Stimulated activated CD4-positive, alpha-beta T cell treated with anti-CD3 and anti-CD28 coated beads, TNF-alpha, amount 100 ng/mL, for 1 hour (primary cell): Measurements from ENCODE around the gene NCAM1.
"Not testable (repeated sequence)": the region's sequence is repeated elsewhere in the genome, so short reads cannot be mapped to it uniquely, and the experiment has no call there.

Experiments
- DNase-seq, 3 donors: peaks; one replicate each; pipeline ENCODE4 v3.0.0-alpha.2; 2020; ENCODE audit warnings: low read depth in 3 of 3, low spot score in 1 of 3

The NCAM1 gene

GRCh38 chr11:113019711-113020110, 58.5 kb downstream of the NCAM1 start:
- no peak for DNase-seq

DNA sequence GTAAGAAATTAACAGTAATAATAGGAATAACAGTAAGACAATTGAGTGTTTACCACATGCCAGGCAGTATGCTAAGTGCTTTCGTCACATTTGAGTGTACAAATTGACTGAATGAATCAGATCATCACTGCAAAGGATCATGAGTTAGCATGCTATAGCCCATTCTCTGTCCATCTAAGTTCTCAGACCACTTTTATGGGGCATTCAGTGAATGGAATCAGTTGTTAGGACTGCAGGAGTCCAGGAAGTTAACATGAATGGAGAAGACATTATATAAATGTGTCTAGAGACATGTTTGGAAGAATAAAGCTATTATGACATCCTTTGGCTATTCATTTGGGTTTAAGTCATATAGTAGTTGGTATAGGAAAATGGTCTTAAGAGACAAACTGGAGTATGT, 59.9 kb downstream of the NCAM1 start:
- DNase-seq: no peak

DNA sequence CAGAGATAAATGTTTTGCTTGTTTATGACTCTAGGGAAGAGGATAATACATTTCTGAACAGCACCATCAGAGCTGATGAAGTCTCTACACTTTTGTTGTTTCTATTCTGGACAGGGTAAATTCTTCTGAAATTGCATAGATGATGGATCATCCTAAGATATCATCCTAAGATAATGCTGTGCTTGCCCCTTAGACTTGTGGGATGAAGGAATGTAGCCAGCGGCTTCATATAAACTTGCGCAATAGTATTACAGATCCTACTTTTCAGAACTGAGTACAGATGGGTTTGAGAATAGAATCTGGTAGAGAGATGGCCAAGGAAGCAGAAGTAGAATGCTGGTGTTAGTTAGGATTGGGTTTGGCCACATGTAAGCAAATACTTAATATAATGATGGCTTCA, 61.0 kb downstream of the NCAM1 start:
- DNase-seq: no peak

DNA sequence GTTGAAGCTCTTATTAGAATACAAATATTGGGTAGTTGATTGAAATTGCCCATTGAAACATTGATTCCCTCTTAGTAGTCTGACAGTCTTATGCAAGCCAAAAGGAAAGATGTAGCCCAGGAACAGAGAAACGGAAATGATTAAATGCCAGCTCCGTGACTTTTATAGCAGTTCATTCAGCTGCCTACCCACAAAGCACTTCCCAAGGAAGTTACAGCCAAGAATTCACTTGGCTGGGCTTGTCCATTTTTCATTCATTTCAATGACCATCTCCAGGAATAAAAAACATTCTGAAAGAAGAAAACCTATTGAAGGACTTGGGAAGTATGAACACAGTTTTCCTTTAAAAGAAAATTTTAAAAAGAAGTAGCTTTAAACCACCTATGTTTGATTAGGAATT, 62.0 kb downstream of the NCAM1 start:
- DNase-seq: no peak

DNA sequence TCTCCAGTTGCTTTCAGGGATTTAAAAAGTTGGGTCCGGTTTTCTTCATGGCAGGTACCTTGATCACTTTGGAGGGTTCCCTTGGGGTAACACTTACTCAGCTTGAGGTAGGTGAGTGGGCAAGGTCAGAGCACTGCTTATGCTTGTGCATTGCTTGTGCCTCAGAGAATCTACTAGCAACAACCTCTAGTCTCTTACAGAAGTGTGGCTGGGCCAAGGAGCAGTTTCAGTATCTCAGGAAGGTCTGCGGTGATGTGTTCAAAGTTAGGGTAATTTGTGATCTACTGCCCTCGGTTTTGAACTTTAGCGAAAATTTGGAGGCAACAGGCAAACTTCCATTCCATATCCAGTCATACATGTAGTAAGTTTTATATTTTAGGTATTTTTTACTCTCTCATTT, 62.8 kb downstream of the NCAM1 start:
- DNase-seq: no peak

DNA sequence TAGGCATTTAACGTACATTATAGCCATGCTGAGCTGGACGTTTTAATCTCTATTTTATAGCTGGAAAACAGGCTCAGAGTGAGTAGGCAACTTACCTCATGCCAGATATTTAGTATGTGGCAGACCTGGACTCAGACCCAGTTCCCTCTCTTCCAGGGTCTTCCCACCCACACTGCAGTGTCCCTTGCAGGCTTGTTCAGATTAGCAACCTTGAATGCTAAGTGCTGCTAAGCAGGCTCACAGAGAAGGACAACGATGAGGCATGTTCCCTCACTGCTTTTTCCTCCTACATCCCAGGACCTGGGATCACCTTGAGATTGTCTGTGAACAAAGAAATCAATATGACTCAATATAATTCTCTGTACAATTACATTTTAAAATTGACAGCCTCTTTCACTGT, 65.6 kb downstream of the NCAM1 start:
- DNase-seq: no peak

DNA sequence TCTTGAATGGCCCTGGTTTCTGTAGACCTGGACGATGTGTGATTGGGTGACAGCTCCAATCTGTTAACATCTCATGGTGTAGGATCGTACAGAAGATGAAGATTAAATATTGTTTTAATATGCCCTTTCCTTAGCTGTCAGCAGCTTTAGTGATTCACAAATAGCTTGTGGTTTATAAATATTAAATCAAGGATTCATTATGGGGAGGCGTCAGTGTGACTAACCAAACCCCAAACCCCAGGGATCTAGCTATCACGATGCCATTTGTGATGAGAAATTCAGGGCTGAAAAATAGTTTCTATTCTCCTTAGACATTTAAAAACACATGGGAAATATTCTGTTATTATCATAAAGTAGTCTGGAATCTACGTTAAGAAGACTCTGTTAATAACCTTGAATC, 73.4 kb downstream of the NCAM1 start:
- DNase-seq: no peak

- no peak for DNase-seq
These were observed 74.5 kb downstream of the NCAM1 start for GRCh38 chr11:113035708-113036107.

- DNase-seq: no peak
These were observed 82.5 kb downstream of the NCAM1 start for GRCh38 chr11:113043698-113044097.

GRCh38 chr11:113045146-113045545, 83.9 kb downstream of the NCAM1 start:
- DNase-seq: no peak

DNA sequence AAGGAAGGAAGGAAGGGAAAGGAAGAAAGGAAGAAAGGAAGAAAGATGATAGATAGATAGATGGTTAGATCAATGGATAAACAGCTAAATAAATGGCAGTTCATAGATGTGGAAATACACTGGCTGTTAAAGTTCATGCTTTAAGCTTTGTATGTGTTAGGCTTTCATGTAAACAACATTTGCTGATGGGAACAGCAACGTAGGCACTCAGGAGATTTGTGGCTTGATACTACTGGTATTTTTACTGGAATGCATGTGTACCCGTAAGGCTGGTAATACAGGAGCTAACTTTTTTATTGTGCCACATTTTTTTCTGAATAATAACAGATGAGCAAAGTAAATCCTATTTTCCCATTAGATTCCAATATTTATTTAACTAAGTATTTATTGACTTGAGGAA, 85.6 kb downstream of the NCAM1 start:
- no peak for DNase-seq

GRCh38 chr11:113048820-113049768, 87.9 kb downstream of the NCAM1 start:
- no peak for DNase-seq

- DNase-seq: not testable (repeated sequence)
These were observed 91.8 kb downstream of the NCAM1 start for GRCh38 chr11:113053042-113053441.

GRCh38 chr11:113057038-113057437, 95.8 kb downstream of the NCAM1 start:
- DNase-seq: no peak

- DNase-seq: no peak
These were observed 98.3 kb downstream of the NCAM1 start for GRCh38 chr11:113059548-113059947.

GRCh38 chr11:113065330-113065729, 104.1 kb downstream of the NCAM1 start:
- no peak for DNase-seq

GRCh38 chr11:113072237-113072858, 111.1 kb downstream of the NCAM1 start:
- DNase-seq: no peak

- DNase-seq: no peak
These were observed 112.2 kb downstream of the NCAM1 start for GRCh38 chr11:113073290-113073953.

- no peak for DNase-seq
These were observed 114.4 kb downstream of the NCAM1 start for GRCh38 chr11:113075586-113076095.

DNA sequence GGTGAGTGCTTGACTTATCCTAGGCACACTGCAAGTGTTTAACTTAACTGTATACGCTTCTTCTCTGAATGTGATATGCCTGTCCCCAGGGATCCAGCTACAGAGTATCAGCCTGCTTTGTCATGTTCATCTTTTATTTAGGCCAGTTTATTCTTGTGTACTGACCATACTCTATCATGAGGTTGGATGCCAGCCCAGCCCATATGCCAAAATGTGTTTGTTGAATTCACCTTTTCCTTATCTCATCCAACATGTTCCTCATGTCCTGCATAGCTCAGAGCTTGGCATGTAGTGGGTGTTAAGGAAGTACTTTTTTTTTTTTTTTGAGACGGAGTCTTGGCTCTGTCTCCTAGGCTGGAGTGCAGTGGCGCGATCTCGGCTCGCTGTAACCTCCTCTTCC, 116.2 kb downstream of the NCAM1 start:
- no peak for DNase-seq

DNA sequence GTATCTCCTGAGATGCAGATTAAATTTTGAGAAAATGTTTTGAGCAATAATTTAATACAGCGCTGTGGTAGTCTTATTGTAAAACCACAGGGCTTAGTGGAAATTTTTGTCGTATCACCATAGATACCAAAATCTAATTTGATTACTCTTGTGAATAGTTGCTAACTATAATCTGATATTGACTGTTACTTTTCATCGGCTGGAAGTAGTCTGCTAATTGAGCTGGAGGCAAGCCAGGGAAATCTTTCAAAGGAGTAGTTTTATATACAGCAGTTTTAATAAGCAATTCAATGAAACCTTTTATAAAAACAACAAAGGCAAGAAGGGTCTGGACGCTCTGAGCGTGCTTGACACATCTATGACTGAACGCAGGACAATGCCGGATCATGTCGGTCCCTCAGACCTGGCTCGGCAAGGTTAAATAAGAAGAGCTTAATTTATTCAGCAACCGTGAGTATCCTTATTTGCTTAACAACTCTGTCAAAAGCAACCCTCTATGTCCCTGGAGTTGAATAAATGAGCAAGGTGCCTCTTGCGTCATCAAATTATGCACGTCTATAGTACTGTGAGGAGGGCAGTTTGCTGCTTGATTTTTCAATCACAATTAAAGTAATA, 121.2 kb downstream of the NCAM1 start:
- DNase-seq: no peak
